HEK293T (cell line): Measurements from ENCODE around the gene SDHA.

Experiments
- CTCF ChIA-PET: fragments of 350-600 bp; formaldehyde crosslinking; extraction: SDS; loops from one replicate; lab custom pipeline; 2021; ENCODE audit warnings: antibody characterized with exemption, inconsistent platforms; lab: Yijun Ruan, JAX
- POLR2A ChIA-PET: fragments of 350-600 bp; formaldehyde crosslinking; extraction: SDS; loops from one replicate; lab custom pipeline; 2020; ENCODE audit warnings: antibody characterized with exemption, inconsistent platforms; lab: Yijun Ruan, JAX
- DNase-seq: peaks from one replicate; pipeline ENCODE4 v3.0.0; 2012; ENCODE audit warnings: mixed read lengths; ENCODE audit errors: extremely low spot score
- ARNT ChIP-seq: fragments of 450-650 bp; IDR thresholded peaks from 2 replicates; pipeline ENCODE4 v1.6.1; 2017; ENCODE audit warnings: mild to moderate bottlenecking
- BHLHE40 ChIP-seq: fragments of 450-650 bp; IDR thresholded peaks from 2 replicates; pipeline ENCODE4 v1.6.1; 2016; ENCODE audit warnings: mild to moderate bottlenecking, moderate library complexity, borderline replicate concordance
- CTBP1 ChIP-seq: fragments of 450-650 bp; IDR thresholded peaks from 2 replicates; pipeline ENCODE4 v1.6.1; 2016; ENCODE audit warnings: borderline replicate concordance
- ELF4 ChIP-seq: fragments of 450-650 bp; IDR thresholded peaks from 2 replicates; pipeline ENCODE4 v1.6.1; 2017; ENCODE audit warnings: antibody characterized with exemption
- FOXA1 ChIP-seq: fragments of 450-650 bp; IDR thresholded peaks from 2 replicates; pipeline ENCODE4 v1.6.1; 2016; ENCODE audit warnings: mild to moderate bottlenecking
- FOXK2 ChIP-seq: fragments of 450-650 bp; IDR thresholded peaks from 2 replicates; pipeline ENCODE4 v1.6.1; 2016; ENCODE audit warnings: mild to moderate bottlenecking
- FOXM1 ChIP-seq: fragments of 450-650 bp; IDR thresholded peaks from 2 replicates; pipeline ENCODE4 v1.6.1; 2017; ENCODE audit warnings: mild to moderate bottlenecking, borderline replicate concordance
- HDGF ChIP-seq: fragments of 450-650 bp; IDR thresholded peaks from 2 replicates; pipeline ENCODE4 v1.6.1; 2017; ENCODE audit warnings: antibody characterized with exemption, borderline replicate concordance
- L3MBTL2 ChIP-seq: fragments of 450-650 bp; conservative IDR thresholded peaks from 2 replicates; pipeline ENCODE4 v1.6.1; 2016; ENCODE audit warnings: mild to moderate bottlenecking
- LEF1 ChIP-seq: fragments of 450-650 bp; IDR thresholded peaks from 2 replicates; pipeline ENCODE4 v1.6.1; 2017; ENCODE audit warnings: mild to moderate bottlenecking, borderline replicate concordance
- NFRKB ChIP-seq: fragments of 450-650 bp; IDR thresholded peaks from 2 replicates; pipeline ENCODE4 v1.6.1; 2016; ENCODE audit warnings: mild to moderate bottlenecking, moderate library complexity
- SP1 ChIP-seq: fragments of 450-650 bp; IDR thresholded peaks from 2 replicates; pipeline ENCODE4 v1.6.1; 2017
- SUZ12 ChIP-seq: fragments of 450-650 bp; IDR thresholded peaks from 2 replicates; pipeline ENCODE4 v1.6.1; 2016; ENCODE audit warnings: mild to moderate bottlenecking
- TARDBP ChIP-seq: fragments of 450-650 bp; IDR thresholded peaks from 2 replicates; pipeline ENCODE4 v1.6.1; 2016
- ZNF384 ChIP-seq: fragments of 450-650 bp; IDR thresholded peaks from 2 replicates; pipeline ENCODE4 v1.6.1; 2016
- TF ChIP-seq, protein P1 (sequence below): fragments of 450-650 bp; IDR thresholded peaks from 2 replicates; pipeline ENCODE4 v1.6.1; 2016

The SDHA gene

DNA sequence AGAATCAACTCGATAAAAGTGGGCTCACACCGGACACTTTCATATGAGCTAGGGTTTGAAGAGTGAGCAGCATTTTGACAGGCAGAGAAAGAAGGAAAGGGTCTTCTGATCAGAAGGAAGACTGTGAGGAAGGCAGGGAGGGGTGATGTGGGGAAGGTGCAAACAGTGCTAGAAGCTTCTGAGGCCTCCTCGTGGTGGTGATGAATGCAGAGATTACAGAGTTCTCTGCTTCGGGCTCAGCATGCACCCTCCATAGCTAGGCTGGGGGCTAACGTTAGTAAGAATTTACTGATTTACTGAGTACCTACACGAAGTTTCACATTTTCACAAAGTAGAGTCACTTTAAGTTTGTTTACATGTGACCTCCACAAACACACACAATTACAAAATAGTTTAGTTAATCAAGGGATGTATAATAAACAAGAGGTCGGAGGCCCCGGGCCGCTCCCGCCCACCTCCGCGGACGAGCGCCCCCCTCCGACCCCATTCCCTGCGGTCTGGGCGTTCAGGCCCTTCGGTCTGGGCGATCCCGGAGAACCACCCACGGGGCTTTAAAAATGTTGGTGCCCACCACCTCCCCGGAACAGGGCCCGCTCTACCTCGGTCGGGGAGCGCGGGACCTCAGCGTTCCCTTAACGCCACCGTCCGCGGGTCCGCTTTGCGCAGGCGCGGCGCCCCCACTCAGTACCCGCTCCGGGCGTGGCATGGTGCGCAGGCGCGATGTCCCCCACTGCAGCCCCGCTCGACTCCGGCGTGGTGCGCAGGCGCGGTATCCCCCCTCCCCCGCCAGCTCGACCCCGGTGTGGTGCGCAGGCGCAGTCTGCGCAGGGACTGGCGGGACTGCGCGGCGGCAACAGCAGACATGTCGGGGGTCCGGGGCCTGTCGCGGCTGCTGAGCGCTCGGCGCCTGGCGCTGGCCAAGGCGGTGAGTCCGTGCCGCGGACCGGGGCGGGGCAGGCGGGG, at the start of gene SDHA, which contains the start of gene CCDC127:
SDHA (plus strand) TSS at position 827 of the 963 bp plus-strand sequence; CDS start at position 863, 36 bp downstream.
CCDC127 (minus strand) TSS at position 660 of the 963 bp plus-strand sequence. CDS start 1,304 bp downstream, outside the sequence.
- ChIA-PET CTCF (interaction anchor here (0.7 to 1.5 kb wide), 2 partner anchors 8 to 29 kb away, joined by 3 to 4 read pairs; no protein-coding TSS in a partner anchor), POLR2A (interaction anchor here (0.6 to 1.9 kb wide), 19 partner anchors 8 to 425 kb away, joined by 3 to 16 read pairs (median 3); partner anchors contain the start of genes LRRC14B, PDCD6 and PLEKHG4B)
- peak; percentile 99 for DNase-seq

DNA sequence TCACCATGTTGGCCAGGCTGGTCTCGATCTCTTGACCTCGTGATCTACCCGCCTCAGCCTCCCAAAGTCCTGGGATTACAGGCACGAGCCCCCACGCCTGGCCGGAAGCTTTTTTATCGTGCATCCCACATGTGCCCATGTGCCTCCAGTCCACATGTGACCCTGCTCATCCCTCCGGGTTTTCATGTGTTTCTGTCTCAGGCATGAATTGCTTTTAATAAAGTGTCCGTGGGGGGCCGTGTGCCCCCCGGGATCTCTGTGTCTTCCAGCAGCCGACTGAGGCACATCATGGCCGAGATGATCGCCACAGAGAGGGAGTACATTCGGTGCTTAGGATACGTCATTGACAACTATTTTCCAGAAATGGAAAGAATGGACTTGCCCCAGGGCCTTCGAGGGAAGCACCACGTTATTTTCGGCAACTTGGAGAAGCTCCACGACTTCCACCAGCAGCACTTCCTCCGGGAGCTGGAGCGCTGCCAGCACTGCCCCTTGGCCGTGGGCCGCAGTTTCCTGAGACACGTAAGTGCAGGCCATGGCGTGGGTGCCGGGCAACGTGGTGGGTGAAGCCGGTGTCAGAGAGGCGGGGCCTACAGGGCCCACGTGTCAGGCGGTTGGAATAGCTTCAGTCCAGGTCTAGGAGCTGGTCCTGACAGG, 48.9 kb upstream of the SDHA start:
- DNase-seq = no peak
- CTCF ChIA-PET = interaction anchor here (0.6 kb wide), 1 partner anchor 64 kb away, joined by 3 read pairs; no protein-coding TSS in a partner anchor
- POLR2A ChIA-PET = no interaction called here
- no peak for TF ChIP-seq BHLHE40

DNA sequence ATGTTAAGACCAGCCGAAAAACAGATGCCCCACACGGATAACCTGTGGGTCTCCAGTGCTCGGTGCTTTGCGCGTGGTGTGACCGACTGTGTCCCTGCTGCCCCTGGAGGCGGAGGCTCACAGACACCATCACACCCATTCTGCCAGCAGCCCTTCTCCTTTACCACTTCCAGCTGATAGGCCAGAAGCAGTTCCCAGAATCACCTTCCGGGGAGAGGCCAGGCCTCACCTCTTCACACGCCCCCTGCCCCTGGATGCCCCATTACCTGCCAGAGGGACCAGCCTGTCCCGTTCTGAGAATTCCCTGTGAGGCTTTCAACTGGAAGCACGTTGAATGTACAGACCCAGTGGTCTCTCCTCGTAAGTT, 48.4 kb upstream of the SDHA start:
- ChIA-PET CTCF (no interaction called here), POLR2A (no interaction called here)
- TF ChIP-seq L3MBTL2 = no peak
- no peak for TF ChIP-seq FOXK2
- no peak for TF ChIP-seq ELF4
- TF ChIP-seq ARNT = no peak
- TF ChIP-seq, protein P1, sequence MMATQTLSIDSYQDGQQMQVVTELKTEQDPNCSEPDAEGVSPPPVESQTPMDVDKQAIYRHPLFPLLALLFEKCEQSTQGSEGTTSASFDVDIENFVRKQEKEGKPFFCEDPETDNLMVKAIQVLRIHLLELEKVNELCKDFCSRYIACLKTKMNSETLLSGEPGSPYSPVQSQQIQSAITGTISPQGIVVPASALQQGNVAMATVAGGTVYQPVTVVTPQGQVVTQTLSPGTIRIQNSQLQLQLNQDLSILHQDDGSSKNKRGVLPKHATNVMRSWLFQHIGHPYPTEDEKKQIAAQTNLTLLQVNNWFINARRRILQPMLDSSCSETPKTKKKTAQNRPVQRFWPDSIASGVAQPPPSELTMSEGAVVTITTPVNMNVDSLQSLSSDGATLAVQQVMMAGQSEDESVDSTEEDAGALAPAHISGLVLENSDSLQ = no peak
- no peak for DNase-seq

DNA sequence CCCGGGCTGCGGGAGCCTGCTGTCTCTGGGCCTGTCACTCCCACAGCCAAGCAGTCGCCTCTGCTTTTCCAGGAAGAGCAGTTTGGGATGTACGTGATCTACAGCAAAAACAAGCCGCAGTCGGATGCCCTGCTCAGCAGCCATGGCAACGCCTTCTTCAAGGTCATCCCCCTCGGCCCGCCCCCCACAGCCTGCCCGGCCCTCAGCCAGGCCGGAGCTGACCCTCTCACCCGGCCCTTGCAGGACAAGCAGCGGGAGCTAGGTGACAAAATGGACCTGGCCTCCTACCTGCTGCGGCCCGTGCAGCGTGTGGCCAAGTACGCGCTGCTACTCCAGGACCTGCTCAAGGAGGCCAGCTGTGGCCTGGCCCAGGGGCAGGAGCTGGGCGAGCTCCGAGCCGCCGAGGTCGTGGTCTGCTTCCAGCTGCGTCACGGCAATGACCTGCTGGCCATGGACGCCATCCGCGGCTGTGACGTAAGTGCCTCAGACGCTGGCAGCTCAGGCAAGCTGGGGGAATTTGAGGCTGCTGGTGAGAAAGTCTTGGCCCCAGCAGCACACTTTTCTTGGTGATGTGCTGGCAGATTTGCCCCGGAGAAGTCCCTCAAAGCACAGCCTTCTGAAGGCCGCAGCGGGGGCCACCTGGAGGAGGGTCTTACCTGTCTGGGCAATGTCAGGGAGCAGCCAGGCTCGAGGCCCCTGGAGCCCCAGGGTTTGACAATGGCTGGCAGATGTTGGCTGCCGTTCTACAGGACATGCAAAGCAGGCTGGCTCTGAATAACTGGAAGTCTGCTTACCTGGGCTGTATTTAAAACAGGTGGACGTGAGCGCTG, 46.9 kb upstream of the SDHA start:
- DNase-seq = no peak
- POLR2A ChIA-PET = no interaction called here
- CTCF ChIA-PET = no interaction called here
- TF ChIP-seq FOXA1 (no peak), LEF1 (no peak), FOXM1 (no peak), HDGF (no peak), ZNF384 (no peak), ARNT (no peak), TARDBP (no peak), FOXK2 (no peak), BHLHE40 (no peak)

DNA sequence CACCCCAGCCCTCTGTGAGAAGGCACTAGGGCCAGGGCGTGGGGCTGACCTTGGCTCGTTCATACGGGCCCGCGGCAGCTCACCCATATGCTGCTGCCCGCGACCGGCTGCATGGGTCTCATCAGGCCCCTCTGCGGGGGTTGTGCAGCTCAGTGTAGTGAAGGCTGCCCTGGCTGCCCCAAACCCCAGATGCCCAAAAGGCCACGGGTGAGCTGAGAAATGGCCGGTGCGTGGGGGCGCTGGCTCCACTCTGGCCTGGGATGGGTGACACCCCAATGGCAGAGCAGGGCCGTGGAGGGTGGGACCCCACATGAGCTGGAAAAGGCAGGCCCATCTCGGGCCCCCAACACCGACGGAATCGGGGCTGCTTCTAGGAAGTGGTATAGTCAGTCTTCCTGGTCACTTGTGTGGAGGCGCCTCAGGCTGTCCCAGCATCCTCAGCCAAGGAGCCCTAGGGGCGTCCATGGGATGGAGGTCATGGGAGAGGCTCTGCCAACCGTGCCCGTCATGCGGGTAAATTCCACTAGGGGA, 46.3 kb upstream of the SDHA start:
- CTCF ChIA-PET = no interaction called here
- TF ChIP-seq BHLHE40 = no peak
- TF ChIP-seq SUZ12 = no peak
- POLR2A ChIA-PET = no interaction called here
- DNase-seq = no peak

DNA sequence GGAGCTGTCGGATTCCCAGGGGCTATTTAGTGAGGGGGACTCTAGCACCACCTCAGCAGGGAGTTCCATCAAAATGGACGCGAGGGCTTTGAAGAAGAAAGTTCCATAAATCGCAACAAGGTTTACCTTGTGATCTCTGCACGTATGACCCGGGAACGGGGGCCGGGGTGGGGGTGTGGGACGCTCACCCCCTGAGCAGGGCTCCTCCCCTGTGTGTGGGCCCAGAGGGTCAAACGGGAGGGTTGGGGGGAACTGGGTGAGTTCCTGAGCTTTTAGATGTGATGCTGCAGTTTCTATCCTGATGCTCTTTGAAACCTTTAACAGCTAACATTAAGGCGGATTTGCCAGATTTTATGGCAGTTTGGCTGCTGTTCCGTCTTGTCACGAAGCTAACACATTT, 45.7 kb upstream of the SDHA start:
- CTCF ChIA-PET = no interaction called here

DNA sequence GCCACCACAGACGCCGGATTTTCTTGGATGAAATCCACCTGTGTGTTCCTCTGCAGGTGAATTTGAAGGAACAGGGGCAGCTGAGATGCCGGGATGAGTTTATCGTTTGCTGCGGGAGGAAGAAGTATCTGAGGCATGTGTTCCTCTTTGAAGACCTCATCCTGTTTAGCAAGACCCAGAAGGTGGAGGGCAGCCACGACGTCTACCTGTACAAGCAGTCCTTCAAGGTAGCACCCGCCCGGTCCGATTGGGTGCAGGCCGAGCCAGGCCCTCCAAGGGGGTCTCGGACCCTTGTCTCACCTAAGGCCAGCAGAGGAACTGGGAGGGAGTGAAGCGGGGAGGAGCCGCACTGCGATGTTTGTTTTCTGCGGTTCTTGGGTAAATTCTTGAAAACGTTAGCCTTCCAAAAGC, 45.3 kb upstream of the SDHA start:
- ChIA-PET CTCF (no interaction called here), POLR2A (no interaction called here)
- DNase-seq = no peak
- no peak for TF ChIP-seq HDGF
- TF ChIP-seq TARDBP = no peak
- TF ChIP-seq ARNT = no peak
- TF ChIP-seq BHLHE40 = no peak
- TF ChIP-seq FOXA1 = no peak
- TF ChIP-seq L3MBTL2 = no peak
- no peak for TF ChIP-seq CTBP1
- TF ChIP-seq LEF1 = no peak
- TF ChIP-seq ZNF384 = no peak
- TF ChIP-seq, protein P1 = no peak
- no peak for TF ChIP-seq FOXM1
- TF ChIP-seq SUZ12 = no peak
- TF ChIP-seq SP1 = no peak
- no peak for TF ChIP-seq NFRKB
- no peak for TF ChIP-seq FOXK2
- TF ChIP-seq ELF4 = no peak

More for the DNA sequence above, 45.7 kb upstream of the SDHA start:
- no peak for TF ChIP-seq ARNT
- no peak for TF ChIP-seq FOXA1
- POLR2A ChIA-PET = no interaction called here
- no peak for DNase-seq
